H9 (cell line): ENCODE measurements around the gene CRYGC. TPM values are rescaled to one million over a fixed set of nuclear protein-coding genes. Genes with fewer than 3 reads are reported as not detected.

Experiments used
- DNase-seq: peaks from one replicate; pipeline ENCODE4 v3.0.0-alpha.2; 2017
- H2AFZ ChIP-seq: one replicate; pipeline ENCODE4 v1.6.1; 2013; ENCODE audit warnings: mild to moderate bottlenecking, low read length, control low read depth, moderate library complexity
- H2AK5ac ChIP-seq: 2 replicates; pipeline ENCODE4 v1.6.1; 2013; ENCODE audit warnings: low read length, control low read depth, mixed read lengths; ENCODE audit not compliant: insufficient read length
- H2BK120ac ChIP-seq: one replicate; pipeline ENCODE4 v1.6.1; 2013; ENCODE audit warnings: low read depth, mild to moderate bottlenecking, low read length, control low read depth, inconsistent platforms; ENCODE audit not compliant: poor library complexity, severe bottlenecking
- H2BK12ac ChIP-seq: 2 replicates; pipeline ENCODE4 v1.6.1; 2013; ENCODE audit warnings: low read length, control low read depth, mixed read lengths, low read depth; ENCODE audit not compliant: insufficient read length
- H2BK15ac ChIP-seq: 2 replicates; pipeline ENCODE4 v1.6.1; 2013; ENCODE audit warnings: low read depth, low read length, control low read depth
- H2BK20ac ChIP-seq: one replicate; pipeline ENCODE4 v1.6.1; 2013; ENCODE audit warnings: low read depth, mild to moderate bottlenecking, low read length, control low read depth, inconsistent platforms; ENCODE audit not compliant: poor library complexity, severe bottlenecking
- H2BK5ac ChIP-seq: 2 replicates; pipeline ENCODE4 v1.6.1; 2013; ENCODE audit warnings: low read length, control low read depth, mixed read lengths; ENCODE audit not compliant: insufficient read length
- H3K14ac ChIP-seq: 2 replicates; pipeline ENCODE4 v1.6.1; 2013; ENCODE audit warnings: low read length, control low read depth; ENCODE audit not compliant: insufficient read depth
- H3K18ac ChIP-seq: 2 replicates; pipeline ENCODE4 v1.6.1; 2013; ENCODE audit warnings: low read depth, mild to moderate bottlenecking, mixed read lengths, low read length, control low read depth; ENCODE audit not compliant: insufficient read length
- H3K23ac ChIP-seq: 2 replicates; pipeline ENCODE4 v1.6.1; 2013; ENCODE audit warnings: low read length, control low read depth, mixed read lengths, low read depth; ENCODE audit not compliant: insufficient read length
- H3K23me2 ChIP-seq: 2 replicates; pipeline ENCODE4 v1.6.1; 2013; ENCODE audit warnings: low read depth, mild to moderate bottlenecking, mixed read lengths, low read length, control low read depth; ENCODE audit not compliant: insufficient read length, poor library complexity, severe bottlenecking
- H3K27ac ChIP-seq: 2 replicates; pipeline ENCODE4 v1.5.1; 2013; ENCODE audit warnings: low read length, control low read depth, mixed read lengths, low read depth; ENCODE audit not compliant: insufficient read length
- H3K27me3 ChIP-seq: 2 replicates; pipeline ENCODE4 v1.6.1; 2013; ENCODE audit warnings: low read length, control low read depth, inconsistent platforms; ENCODE audit not compliant: insufficient read depth
- H3K4ac ChIP-seq: 2 replicates; pipeline ENCODE4 v1.6.1; 2013; ENCODE audit warnings: low read depth, mild to moderate bottlenecking, control low read depth, inconsistent platforms, low read length, moderate library complexity
- H3K4me1 ChIP-seq: 2 replicates; pipeline ENCODE4 v1.6.1; 2013; ENCODE audit warnings: low read length, control low read depth, inconsistent platforms; ENCODE audit not compliant: insufficient read depth
- H3K4me2 ChIP-seq: 2 replicates; pipeline ENCODE4 v1.6.1; 2013; ENCODE audit warnings: low read length, control low read depth, mixed read lengths; ENCODE audit not compliant: insufficient read length, insufficient read depth
- H3K56ac ChIP-seq: 2 replicates; pipeline ENCODE4 v1.6.1; 2013; ENCODE audit warnings: low read depth, mild to moderate bottlenecking, mixed read lengths, low read length, control low read depth; ENCODE audit not compliant: insufficient read length
- H3K79me1 ChIP-seq: 2 replicates; pipeline ENCODE4 v1.6.1; 2013; ENCODE audit warnings: low read depth, mild to moderate bottlenecking, moderate library complexity, low read length, control low read depth, inconsistent platforms; ENCODE audit not compliant: insufficient read depth, poor library complexity, severe bottlenecking
- H3K79me2 ChIP-seq: 2 replicates; pipeline ENCODE4 v1.6.1; 2013; ENCODE audit warnings: low read length, control low read depth, inconsistent platforms; ENCODE audit not compliant: insufficient read depth
- H3K9ac ChIP-seq: 2 replicates; pipeline ENCODE4 v1.6.1; 2013; ENCODE audit warnings: low read length, control low read depth, mixed read lengths; ENCODE audit not compliant: insufficient read length; ENCODE audit errors: extremely low read depth
- H3K9me3 ChIP-seq: one replicate; pipeline ENCODE4 v1.6.1; 2013; ENCODE audit warnings: low read depth, low read length, inconsistent platforms; ENCODE audit not compliant: control insufficient read depth
- H3T11ph ChIP-seq: one replicate; pipeline ENCODE4 v1.6.1; 2013; ENCODE audit warnings: mild to moderate bottlenecking, low read length, control low read depth, inconsistent platforms
- H4K20me1 ChIP-seq: one replicate; pipeline ENCODE4 v1.6.1; 2013; ENCODE audit not compliant: control insufficient read depth, insufficient read length, insufficient read depth
- H4K5ac ChIP-seq: 2 replicates; pipeline ENCODE4 v1.6.1; 2013; ENCODE audit warnings: low read depth, mild to moderate bottlenecking, mixed read lengths, low read length, control low read depth; ENCODE audit not compliant: insufficient read length
- H4K8ac ChIP-seq: replicated peaks from 2 replicates; pipeline ENCODE4 v1.6.1; 2013; ENCODE audit warnings: low read length, control low read depth, mixed read lengths, low read depth; ENCODE audit not compliant: insufficient read length
- H4K91ac ChIP-seq: 2 replicates; pipeline ENCODE4 v1.6.1; 2013; ENCODE audit warnings: low read depth, mild to moderate bottlenecking, moderate library complexity, mixed read lengths, low read length, control low read depth; ENCODE audit not compliant: insufficient read length
- H3K27ac Mint-ChIP-seq, 3 experiments: 2 replicates in 2 of 3; 3 replicates in 1 of 3; pipeline ENCODE4 v1.8.0; 2020 to 2021; ENCODE audit warnings: mixed read lengths in 3 of 3, mild to moderate bottlenecking in 1 of 3, moderate library complexity in 1 of 3
- H3K27me3 Mint-ChIP-seq: 2 replicates; pipeline ENCODE4 v1.8.0; 2021; ENCODE audit warnings: low read depth, mild to moderate bottlenecking, moderate library complexity, mixed read lengths
- H3K36me3 Mint-ChIP-seq, 3 experiments: 2 replicates in 2 of 3; 3 replicates in 1 of 3; pipeline ENCODE4 v1.8.0; 2020 to 2021; ENCODE audit warnings: low read depth in 3 of 3, mixed read lengths in 3 of 3; ENCODE audit not compliant: insufficient read depth in 1 of 3
- H3K4me1 Mint-ChIP-seq, 2 experiments: 2 replicates each; pipeline ENCODE4 v1.8.0; 2020; ENCODE audit warnings: mixed read lengths in 2 of 2
- H3K4me3 Mint-ChIP-seq, 2 experiments: 2 replicates in 1 of 2; 3 replicates in 1 of 2; pipeline ENCODE4 v1.8.0; 2020 to 2021; ENCODE audit warnings: mild to moderate bottlenecking in 2 of 2, mixed read lengths in 2 of 2, moderate library complexity in 1 of 2
- H3K9me3 Mint-ChIP-seq, 2 experiments: 2 replicates in 1 of 2; 3 replicates in 1 of 2; pipeline ENCODE4 v1.8.0; 2020; ENCODE audit warnings: mild to moderate bottlenecking in 2 of 2, mixed read lengths in 2 of 2, moderate library complexity in 1 of 2
- WGBS: extraction: QIAGEN DNeasy Blood & Tissue Kit; methylation state at CpG from one replicate; pipeline ENCODE4 v1.1.7; 2013; ENCODE audit warnings: missing lambda C conversion rate, low lambda C conversion rate, mixed read lengths; ENCODE audit not compliant: insufficient read length; ENCODE audit errors: extremely low coverage; 5-methylcytosine and 5-hydroxymethylcytosine counted together
- total RNA-seq: library from RNA; stranded (reverse); gene quantifications from 2 replicates; pipeline ENCODE4 v1.2.1, GENCODE V29; 2021
- TF ChIP-seq, protein P1 (sequence below): fragments of 200-600 bp; sonication (generic); conservative IDR thresholded peaks from 3 replicates; pipeline ENCODE4 v1.8.0; 2021; ENCODE audit warnings: antibody characterized with exemption, mild to moderate bottlenecking

The CRYGC gene
- total RNA-seq, 1 experiment from 2014 or later = not detected

DNA sequence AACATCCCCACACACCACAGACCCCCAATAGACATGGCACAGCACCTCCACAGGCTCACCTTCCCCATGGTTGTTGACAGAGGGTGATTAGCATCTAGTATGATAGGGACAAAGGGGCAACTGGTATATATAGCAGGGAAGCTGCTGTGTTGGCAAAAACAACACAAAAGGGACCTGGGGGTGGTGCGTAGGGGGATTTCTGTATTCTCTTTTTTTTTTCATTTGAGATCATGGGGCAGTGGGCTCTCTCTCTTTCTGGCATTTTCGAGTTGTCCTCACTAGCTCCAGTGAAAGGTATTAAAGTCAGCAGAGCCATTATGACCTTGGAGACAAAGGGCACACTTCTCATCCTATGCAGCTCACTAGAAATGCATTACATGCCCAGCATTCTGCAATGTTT, 33.9 kb upstream of the CRYGC start, which contains the start of gene CRYGA:
CRYGA (minus strand) TSS at position 101 of the 400 bp plus-strand sequence; CDS start at position 68, 33 bp downstream.
- H3K23me2 ChIP-seq = no peaks in the 10 kb centered on the region
- Mint-ChIP-seq H3K27me3 (no peaks in the 10 kb centered on the region), H3K4me1 (peaks cover 10 to 15% of the 10 kb centered on the region in 2 experiments), H3K4me3 (no peak within 1 kb of the TSS), H3K9me3 (no peaks in the 10 kb centered on the region; a peak in 1 of 5 replicates), H3K36me3 (no peaks in the 10 kb centered on the region), H3K27ac (peak within 1 kb of the TSS in 1 of 3 experiments; percentile 70; a peak in 2 of 7 replicates)
- H3K23ac ChIP-seq = no peak within 1 kb of the TSS
- H3K56ac ChIP-seq = no peak within 1 kb of the TSS
- H2AK5ac ChIP-seq = no peak within 1 kb of the TSS
- H2BK20ac ChIP-seq = no peak within 1 kb of the TSS
- no peak within 1 kb of the TSS for H2BK15ac ChIP-seq
- H3K79me2 ChIP-seq = no peaks in the 10 kb centered on the region
- no peak within 1 kb of the TSS for H3K4ac ChIP-seq
- no peak within 1 kb of the TSS for H3K9ac ChIP-seq
- no peak for DNase-seq
- no peak within 1 kb of the TSS for H4K5ac ChIP-seq
- no peak within 1 kb of the TSS for H3K27ac ChIP-seq
- no peak within 1 kb of the TSS for H4K91ac ChIP-seq
- no peak within 1 kb of the TSS for H2BK12ac ChIP-seq
- peaks cover 2% of the 10 kb centered on the region; the same call in 1 of the 2 replicates for H3K4me1 ChIP-seq
- no CpG with 5 or more reads among the region's 2 CpGs for WGBS
- no peak within 1 kb of the TSS for H2AFZ ChIP-seq
- H3K18ac ChIP-seq = no peak within 1 kb of the TSS
- H3K9me3 ChIP-seq = no peaks in the 10 kb centered on the region
- H3K4me2 ChIP-seq = no peak within 1 kb of the TSS
- H2BK120ac ChIP-seq = no peak within 1 kb of the TSS
- H3T11ph ChIP-seq = no peak within 1 kb of the TSS
- H3K14ac ChIP-seq = peak within 1 kb of the TSS; percentile 8; the same call in 1 of the 2 replicates
- no peak within 1 kb of the TSS for H4K8ac ChIP-seq
- TF ChIP-seq, protein P1, sequence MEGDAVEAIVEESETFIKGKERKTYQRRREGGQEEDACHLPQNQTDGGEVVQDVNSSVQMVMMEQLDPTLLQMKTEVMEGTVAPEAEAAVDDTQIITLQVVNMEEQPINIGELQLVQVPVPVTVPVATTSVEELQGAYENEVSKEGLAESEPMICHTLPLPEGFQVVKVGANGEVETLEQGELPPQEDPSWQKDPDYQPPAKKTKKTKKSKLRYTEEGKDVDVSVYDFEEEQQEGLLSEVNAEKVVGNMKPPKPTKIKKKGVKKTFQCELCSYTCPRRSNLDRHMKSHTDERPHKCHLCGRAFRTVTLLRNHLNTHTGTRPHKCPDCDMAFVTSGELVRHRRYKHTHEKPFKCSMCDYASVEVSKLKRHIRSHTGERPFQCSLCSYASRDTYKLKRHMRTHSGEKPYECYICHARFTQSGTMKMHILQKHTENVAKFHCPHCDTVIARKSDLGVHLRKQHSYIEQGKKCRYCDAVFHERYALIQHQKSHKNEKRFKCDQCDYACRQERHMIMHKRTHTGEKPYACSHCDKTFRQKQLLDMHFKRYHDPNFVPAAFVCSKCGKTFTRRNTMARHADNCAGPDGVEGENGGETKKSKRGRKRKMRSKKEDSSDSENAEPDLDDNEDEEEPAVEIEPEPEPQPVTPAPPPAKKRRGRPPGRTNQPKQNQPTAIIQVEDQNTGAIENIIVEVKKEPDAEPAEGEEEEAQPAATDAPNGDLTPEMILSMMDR = no peak
- no peaks in the 10 kb centered on the region for H4K20me1 ChIP-seq
- H2BK5ac ChIP-seq = no peak within 1 kb of the TSS
- no peaks in the 10 kb centered on the region for H3K79me1 ChIP-seq
- no peaks in the 10 kb centered on the region for H3K27me3 ChIP-seq
